Fibroblast of peridontal ligament (primary cell): ENCODE measurements around the gene EMC10.

Source experiments
- DNase-seq: peaks from one replicate; pipeline ENCODE4 v3.0.0-alpha.2; 2010; ENCODE audit errors: extremely low read depth

The EMC10 gene

DNA sequence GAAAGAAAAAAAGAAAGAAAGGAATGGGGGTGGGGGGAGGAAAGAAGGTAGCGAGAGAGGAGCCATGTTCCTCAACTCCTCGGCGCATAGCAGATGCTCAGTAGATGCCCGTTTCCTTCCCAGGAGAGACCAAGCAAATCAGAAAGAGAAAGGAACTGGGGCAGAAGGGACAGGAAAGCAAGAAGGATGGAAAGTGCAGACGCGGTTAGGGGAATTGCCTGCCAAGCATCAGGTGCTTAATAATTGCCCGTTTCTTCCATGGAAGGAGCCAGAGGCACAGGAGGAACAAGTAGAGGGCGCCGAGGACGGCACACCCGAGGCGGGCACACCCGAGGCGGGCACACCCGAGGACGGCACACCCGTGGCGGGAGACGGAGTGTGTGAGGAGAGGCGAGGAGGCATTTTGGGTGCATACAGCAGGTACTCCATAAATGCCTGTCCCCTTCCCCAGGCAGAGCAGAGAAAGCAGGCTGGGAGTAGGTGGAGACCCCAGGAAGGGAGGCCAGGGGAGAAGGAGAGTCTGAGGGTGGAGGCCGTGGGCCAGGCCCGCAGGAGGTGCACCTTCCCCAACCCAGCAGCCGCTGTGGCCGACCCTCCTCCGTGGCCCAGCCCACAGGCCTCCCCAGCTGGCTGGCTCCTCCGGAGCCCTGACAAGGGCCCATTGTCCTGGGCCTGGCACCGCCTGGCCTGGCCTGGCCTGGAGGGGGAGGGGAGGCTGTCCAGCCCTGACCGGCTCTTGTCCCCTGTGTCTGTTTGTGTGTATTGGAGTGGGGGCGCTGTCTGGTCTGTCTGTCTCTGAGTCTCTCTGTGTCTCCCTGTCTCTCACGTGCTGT lies 20.1 kb downstream of the EMC10 start:
- DNase-seq: no peak

GRCh38 chr19:50497022-50497405 lies 20.7 kb downstream of the EMC10 start:
- DNase-seq: no peak

DNA sequence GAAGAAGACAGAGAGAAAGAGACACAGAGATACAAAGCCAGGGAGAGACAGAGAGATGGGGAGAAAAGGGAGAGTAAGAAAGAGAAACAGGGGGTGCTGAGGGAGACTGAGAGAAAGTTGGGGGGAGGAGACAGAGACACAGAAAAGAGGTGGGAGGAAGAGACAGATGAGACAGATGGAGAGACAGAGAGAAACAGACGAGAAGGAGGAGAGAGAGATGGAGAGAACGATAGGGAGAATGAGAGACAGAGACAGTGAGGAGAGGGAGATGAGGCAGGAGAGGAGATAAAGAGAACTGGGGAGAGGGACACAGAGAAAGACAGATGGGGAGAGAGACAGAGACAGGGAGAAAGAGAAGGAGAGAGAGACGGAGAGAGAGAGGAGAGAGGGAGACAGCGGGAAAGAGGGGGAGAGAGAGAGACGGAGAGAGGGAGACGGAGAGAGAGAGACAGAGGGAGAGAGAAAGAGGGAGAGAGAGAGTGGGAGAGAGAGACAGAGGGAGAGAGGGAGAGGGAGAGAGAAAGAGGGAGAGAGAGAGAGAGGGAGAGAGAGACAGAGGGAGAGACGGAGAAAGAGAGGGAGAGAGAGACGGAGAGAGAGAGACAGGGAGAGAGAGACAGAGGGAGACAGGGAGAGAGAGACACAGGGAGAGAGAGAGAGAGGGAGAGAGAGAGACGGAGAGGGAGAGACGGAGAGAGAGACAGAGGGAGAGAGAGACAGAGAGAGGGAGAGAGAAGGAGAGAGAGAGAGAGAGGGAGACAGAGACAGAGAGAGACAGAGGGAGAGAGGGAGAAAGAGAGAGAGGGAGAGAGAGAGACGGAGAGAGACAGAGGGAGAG lies 22.1 kb downstream of the EMC10 start:
- DNase-seq: no peak

DNA sequence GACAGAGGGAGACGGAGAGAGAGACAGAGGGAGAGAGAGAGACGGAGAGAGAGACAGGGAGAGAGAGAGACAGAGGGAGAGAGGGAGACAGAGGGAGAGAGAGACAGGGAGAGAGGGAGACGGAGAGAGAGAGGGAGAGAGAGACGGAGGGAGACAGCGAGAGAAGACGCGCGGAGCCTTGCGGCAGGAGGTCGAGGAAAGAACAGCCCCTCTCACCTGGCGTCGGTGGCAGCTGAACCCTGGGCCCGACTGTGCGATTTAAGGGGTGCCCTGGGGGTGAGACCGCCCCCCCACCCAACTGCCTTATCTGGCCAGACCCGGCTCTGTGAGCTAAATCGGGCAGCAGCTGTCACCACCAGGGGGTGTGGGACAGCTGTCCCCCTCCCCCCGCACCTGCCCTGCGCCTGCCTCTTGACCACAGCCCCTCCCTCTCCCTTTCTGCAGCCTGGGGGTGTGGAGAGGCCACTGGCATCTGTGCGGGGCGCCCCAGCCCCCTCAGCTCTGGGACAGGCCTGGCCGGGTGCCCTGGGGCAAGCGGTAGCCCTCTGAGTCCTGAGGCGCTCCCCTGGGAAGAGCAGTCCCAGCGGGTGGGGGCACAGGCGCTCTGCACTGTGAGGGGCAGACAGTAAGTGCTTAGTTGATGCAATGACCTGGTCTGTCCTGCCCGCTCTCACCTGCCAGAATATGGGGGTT lies 23.9 kb downstream of the EMC10 start:
- DNase-seq: no peak

- DNase-seq: no peak
Observed at GRCh38 chr19:50500753-50501151, 24.4 kb downstream of the EMC10 start.

- DNase-seq: no peak
Observed at GRCh38 chr19:50501186-50501567, 24.9 kb downstream of the EMC10 start.

GRCh38 chr19:50501568-50502475 lies 25.5 kb downstream of the EMC10 start:
- no peak for DNase-seq

GRCh38 chr19:50505856-50506611 lies 29.7 kb downstream of the EMC10 start:
- no peak for DNase-seq

DNA sequence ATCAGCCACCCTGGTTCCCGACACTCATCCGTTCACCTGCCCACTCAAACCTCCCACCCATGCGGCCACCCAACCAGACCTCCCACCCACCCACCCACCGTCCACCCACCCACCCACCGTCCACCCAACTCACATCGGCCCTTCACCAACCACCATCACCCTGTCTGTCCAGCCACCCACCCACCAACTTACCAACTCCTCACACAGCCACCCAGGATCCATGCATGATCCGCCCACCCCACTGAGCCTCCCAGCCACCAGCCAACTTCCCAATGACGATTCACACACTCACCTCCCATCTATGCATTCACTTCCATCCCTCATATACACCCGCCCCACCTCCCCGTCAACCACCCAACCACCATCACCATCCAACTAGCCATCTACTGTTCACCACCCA lies 30.4 kb downstream of the EMC10 start:
- DNase-seq: no peak

DNA sequence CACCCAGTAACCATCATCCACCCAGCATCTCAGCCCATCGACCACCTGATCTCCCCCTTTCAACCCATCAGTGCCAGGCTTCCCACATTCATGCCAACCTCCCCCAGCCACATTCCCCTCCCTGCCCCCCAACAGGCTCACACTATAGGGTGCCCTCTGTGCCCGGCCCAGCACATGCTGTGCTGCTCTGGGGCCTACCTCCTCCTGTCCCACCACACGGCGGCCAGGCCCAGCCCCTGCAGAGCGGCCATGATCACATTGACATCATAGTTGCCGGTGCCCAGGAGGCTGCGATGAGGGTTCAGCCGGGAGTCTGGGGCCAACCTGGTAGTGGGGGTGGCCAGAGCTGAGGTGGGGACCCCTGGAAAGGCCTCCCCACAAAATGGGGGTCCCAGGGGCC lies 31.1 kb downstream of the EMC10 start:
- DNase-seq: no peak

GRCh38 chr19:50508843-50509190 lies 32.5 kb downstream of the EMC10 start:
- no peak for DNase-seq

GRCh38 chr19:50509366-50509765 lies 33.1 kb downstream of the EMC10 start:
- no peak for DNase-seq

DNA sequence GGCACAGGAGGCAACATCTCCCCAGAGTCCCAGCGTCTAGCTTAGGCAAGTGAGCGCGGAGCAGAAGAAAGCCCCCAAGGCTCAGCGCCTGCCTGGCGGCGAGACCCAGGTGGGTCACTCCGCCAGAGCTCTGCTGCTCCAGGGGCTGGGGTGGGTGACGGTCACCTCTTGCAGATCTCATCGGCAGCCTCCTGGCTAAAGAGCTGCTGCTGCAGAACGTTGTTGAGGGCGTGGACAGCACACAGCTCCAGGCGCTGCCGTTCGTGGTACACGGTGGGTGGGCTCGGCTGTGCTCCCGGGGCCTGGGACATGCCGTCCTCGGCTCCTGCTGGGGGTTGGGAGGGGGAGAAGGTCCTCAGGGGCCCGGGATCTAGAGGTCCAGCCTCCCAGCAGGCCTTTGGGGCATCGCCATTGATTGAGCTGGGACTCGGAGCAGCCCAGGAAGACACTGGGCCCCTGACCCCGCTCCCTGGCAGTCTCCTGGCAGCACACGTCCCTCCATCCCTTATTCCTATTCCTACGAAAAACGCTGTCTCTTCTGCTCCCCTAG lies 33.9 kb downstream of the EMC10 start:
- no peak for DNase-seq

DNA sequence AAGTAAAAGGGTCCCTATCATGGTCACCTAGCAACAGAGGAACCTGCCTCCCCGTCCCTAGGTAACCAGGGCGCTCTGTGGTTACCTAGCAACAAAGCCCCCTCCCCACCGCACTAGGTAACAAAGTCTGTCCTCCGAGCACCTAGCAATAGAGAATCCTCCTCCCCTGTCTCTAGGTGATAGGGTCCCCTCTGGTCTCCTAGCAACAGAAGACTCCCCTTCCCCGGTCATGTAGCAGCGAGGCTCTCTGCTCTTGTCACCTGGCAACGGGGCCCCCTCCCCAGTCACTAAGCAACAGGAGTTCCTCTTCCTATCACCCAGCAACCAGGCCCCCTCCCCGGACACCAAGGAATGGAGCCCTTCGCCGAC lies 34.4 kb downstream of the EMC10 start:
- DNase-seq: peak; percentile 14

DNA sequence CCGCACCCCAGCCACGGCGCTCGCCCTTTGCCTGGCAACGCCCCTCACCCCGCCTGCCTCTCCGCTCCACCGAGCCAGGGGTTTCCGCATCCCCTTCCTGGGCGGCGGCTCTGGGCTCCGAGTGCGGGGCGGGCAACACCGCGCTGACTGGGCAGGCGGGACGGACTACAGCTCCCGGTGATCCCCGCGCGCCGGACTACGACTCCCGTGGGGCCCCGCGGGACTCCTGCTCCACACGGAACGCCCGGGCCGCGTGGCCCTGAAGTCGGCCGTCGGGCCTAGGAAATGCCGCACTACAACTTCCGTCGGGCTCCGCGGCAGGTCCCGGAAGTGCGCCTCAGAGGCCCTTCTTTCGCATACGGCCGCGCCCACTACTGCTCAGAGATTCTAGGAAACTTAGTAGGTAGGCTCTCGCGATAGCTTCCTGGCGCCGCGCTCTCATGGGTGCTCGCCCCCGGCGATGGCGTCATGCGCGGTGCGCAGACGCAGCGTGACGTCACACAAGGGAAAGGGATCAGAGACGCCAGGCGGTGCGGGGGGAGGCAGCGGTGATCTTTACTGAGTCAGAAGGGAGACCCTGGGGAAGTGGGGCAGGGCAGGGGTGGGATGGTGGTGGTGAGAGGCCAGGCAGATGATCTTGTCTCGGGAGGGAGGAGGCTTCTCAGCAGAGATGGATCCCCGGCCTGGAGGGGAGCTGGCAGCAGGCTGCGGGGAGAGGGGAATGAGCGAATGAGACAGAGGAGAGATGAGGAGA lies 34.9 kb downstream of the EMC10 start, which contains the start of gene JOSD2:
TSS of gene JOSD2 (minus strand) at position 123 of the 754 bp plus-strand sequence. CDS start 760 bp downstream, outside the sequence.
- DNase-seq: peak; percentile 99

DNA sequence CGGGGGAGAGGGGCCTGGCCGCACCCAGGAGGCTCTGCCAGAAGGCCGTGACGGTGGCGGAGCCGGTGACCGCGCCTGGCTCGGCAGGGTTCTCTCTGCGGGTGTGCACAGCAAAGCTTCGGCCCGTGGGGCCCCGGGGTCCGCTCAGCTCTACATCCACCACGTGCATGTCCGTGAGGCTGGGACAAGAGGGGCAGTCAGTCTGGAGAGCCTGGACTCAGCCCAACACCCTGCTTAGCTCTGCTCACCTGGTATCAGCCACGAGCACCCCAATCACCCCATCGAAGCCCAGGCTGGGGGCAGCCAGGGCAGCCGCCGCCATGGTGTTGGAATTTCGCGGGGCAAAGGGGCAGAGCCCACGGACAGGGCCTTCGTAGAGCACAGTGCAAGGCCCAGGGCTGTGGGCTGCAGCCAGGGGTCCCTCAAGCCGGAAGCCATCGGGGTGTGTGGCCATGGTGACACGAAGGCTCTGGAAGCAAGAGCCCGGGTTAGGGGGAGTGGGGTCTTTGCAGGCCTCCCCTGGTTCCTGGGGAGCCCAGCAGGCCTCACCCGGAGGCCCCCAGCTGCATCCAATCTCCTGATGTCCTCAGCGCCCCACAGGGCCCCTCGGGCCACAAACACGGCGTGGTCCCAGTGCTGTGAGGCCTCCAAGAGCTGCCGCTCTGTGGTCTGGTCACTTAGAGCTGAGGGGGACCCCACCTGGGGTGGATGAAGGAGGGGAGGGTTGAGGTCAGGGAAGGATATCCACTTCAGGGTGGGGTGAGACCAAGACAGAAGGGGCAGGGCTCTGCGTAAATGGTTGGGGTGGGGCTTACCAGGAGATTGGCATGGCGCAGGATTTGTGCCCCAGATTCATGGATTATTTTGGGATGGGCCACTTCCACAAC lies 36.0 kb downstream of the EMC10 start:
- DNase-seq: no peak

- DNase-seq: no peak
Observed at GRCh38 chr19:50512999-50513745, 36.9 kb downstream of the EMC10 start.
